Activated CD4-positive, alpha-beta T cell treated with anti-CD3 and anti-CD28 coated beads for 48 hours (primary cell): ENCODE data around the gene SLC22A3.
"Not testable (repeated sequence)": the region's sequence is repeated elsewhere in the genome, so short reads cannot be mapped to it uniquely, and the experiment has no call there.

Source experiments
- DNase-seq: peaks from one replicate; pipeline ENCODE4 v3.0.0-alpha.2; 2020

The SLC22A3 gene

DNA sequence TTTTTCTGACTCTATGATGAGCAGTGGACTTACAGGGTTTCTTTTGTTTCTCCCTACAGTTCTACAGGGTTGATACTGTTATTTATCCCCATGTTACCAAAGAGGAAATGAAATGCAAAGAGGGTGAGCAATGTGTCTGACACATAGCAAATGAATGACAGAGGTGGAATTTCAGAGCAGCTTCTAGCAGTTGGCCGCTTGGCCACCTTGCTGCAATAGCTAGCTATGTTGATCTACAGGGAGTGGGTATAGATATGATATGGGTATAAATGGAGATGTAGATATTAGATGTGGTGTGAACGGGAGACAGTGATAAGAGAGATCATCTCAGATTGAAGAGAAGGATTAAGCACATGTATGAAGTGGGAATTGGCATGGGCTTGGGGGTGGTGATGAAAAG lies 10.9 kb upstream of the SLC22A3 start:
- DNase-seq = no peak

DNA sequence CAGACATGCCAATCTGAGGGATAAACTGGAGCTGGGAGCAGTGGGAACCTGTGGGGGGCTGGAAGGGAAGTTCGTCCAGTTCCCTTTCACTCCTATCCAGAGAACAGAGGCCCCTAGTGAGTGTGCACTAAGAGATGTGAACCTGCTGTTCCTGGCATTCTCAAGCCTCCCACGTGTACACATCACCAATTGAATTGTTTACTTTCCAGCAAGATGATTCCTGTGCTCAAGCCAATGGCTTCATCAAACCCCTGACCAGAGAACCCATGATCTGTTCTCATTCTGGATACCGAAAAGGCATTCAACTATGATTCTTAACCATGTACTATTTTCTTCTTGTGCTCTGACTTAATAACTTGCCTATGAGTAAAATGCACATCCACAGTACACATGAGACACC lies 10.2 kb upstream of the SLC22A3 start:
- no peak for DNase-seq

DNA sequence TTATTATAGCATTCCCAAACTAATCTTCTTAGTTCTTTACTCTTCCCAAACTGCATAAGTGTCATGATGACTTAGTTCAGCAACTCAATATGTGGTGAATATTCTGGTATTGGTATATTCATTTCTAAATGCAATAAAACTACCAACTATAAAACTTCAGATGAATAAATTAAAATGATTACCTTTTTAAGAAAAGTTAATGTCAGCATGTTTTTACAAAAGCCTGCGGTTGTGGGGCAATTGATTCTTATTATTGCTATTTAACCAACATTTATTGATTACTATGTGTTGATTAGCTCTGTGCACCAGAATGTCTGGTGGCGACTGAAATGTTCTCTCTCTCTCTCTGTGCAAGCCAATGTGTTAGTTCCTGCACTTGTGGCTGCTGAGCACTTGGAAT lies 5.0 kb upstream of the SLC22A3 start:
- no peak for DNase-seq

DNA sequence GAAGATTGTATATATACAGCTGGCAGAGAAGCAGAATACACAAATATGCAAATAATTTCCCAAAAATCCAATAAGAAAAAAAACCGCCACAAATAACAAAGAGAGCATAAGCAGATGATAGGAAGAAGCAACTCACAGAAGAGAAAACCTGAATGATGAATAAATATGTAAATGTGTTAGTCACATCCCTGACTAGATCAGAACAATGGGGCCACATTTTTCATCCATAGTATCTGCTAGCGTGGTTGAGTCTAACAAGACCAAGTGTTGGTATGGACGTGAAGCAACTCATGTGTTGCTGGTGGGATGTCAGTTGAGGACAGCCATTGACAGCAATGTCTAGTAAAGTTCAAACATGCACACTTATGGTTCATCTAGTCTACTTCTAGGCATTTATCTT lies 3.9 kb upstream of the SLC22A3 start:
- DNase-seq = no peak

DNA sequence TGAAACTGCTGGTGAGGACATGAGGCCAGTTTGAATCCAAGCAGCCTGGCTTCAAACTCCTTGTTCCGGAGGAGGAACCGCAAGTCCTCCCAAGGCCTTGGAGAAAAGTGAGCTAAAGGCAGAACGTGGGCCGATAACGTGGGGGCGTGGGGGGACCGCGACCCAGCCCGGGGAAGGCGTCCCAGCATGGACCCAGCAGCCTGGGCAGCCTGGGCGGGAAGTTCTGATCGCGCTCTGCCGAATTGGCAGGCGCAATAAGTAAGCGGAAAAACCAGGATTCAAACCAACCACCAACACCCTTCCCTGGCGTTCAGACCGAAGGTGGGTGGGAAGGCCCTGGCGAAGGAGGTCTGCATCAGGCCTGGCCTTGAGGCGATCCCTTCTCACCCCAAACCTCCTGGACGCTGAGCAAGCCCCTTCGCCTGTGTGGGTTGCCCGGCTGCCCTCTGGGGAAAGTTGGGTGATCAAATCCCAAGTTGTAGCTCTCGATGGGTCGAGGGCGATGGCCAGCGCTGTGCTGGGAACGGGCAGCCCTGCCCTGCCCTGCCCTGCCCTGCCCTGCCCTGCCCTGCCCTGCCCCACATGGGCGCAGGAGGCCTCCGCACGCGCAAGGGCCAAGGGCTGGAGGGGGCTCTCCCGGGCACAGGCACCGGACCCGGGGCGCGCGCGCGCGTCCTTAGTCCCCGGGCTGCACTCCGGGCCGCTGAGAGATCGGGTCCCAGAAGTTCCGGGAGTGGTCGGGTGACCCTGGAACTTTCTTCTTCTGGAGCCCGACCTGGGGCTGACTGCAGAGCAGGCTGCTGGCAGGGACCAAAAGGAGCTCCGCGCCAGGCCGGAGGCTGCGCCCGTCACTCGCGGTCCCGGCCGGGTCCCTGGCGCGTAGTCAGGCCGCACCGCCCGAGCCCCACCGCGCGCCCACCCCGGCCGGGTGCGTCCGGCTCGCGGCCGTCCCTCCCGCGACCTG lies 637 bp upstream of the SLC22A3 start:
- DNase-seq = no peak

DNA sequence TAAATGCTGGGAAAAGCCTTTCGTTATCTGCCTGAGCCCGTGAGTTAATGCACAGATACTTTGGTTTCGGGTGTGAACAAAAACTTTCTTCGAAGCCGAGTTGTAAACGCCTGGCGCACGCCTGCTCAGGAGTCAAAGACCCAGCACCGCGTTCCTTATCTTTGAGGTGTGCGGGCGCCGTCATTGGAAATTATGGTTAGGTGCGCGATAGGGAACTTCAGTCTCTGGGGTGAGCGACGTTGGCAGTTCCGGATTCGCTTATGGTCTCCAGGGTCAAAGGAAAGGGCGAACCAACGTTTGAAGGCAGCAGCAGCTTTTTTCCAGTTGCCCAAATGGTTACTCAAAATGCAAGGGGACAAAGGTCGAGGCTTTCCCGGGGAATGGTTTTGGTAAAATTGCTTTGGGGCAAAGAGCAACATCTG lies 853 bp downstream of the SLC22A3 start:
- DNase-seq = peak; percentile 26

DNA sequence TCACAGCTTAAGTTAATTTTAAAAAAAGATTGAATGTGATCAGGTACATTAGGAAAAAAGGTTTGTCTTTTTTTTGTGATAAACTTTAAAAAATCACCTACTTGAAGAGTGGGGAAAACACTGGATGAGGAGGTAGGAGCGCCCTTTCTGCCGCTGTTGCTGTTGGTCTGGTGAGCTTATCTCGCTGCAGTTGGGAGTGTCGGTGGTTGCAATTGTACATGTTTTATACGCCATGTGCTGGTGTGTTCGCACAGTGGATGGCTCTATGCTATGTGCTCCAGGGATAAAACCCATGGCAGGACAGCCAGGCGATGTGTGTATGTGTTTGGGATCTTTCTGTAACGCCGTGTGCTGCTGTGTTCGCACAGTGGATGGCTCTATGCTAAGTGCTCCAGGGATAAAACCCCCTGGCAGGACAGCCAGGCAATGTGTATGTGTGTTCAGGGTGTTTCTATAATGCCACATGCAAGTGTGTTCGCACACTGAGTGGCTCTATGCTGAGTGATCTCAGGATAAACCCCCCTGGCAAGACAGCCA lies 1.7 kb downstream of the SLC22A3 start:
- no peak for DNase-seq

DNA sequence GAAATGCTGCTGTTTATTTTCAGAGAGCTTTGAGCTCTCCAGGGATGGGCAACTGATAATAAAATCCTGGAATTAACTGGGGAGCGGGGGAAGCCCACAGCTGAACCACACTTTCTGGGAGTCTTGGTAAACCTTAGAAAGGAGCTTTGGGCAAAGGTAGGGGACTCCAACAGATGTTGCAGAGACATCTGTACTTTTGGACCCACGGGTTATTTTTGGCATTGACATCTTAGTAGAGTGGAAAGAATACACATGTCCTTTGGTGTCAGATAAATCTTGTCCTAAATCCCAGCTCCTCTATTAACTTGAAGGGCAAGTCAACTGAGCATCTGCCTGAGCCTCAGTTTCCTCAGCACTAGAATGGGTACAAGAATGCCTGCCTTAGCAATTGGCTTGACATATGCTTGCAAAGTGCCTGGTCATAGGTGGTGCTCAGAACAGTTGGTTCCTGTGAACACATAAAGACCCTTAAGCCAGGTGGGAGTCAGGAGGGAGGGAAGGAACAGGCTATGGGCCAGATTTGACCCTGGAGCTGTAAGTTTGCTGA lies 5.8 kb downstream of the SLC22A3 start:
- no peak for DNase-seq

DNA sequence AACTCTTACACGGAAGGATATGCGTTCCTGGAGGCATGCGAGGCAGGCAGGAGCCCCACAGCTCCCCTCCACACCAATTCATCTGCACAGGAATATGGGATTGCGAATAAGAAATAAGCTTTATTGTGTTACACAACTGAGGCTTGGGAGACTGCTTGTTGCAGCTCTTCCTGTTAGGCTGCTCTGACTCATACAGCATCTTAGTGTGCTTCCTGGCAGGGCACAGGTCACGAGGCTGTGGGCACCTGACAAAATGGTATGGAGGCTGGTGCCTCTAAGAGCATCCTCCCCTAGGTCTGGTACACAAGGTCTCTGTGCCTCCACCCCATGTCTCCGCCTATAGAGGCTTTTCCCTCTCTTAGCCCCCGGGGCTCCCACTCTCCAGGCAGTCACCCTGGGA lies 6.8 kb downstream of the SLC22A3 start:
- DNase-seq = peak; percentile 16

DNA sequence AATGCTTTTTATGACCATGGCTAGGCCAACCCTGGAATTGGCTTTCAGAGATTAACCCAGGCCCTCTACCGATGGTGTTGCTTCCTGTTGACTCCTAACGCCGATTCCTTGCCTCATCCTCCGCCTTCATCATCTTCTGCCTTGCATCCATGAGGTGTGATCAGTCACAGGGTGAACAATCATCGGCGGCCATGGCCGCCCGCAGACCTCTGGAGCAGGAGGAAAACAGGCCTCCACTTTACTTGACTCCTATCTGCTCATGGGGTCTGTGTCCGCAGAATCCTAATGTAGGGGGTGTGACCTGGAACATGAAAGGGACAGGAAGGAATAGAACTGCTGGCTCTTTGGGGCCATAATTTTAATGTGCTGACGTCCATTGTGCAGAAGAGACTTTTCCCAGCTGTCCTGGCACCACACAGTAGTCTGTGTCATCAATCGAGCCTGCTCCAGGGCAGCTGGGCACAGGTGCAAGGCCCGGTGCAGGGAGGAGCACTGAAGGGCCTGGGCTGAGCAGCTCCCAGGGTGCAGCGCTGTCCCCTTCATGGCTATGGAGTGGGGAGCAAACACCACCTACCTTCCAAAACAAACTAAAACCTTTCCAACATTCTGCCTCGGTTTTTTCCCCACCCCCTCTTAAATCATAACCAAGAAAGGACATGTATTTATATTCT lies 8.0 kb downstream of the SLC22A3 start:
- DNase-seq = no peak

DNA sequence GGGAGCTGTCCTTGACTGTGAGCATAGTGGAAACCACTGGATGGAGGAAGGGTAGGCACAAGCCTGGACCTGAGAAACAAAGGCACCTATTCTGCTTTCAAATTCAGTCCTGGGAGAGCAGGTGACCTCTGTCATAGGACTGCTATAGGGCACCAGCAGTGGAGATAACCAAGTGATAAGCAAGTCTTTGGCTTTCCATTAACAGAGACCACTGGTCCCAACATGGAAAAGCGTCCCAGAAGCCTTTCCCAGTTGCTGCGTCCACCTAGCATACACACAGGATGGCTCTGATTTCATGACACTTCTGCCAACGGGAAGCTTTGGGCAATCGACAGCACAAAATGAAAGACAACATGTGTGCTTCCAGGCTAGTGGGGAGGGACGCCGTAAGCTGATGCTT lies 8.9 kb downstream of the SLC22A3 start:
- DNase-seq = no peak

DNA sequence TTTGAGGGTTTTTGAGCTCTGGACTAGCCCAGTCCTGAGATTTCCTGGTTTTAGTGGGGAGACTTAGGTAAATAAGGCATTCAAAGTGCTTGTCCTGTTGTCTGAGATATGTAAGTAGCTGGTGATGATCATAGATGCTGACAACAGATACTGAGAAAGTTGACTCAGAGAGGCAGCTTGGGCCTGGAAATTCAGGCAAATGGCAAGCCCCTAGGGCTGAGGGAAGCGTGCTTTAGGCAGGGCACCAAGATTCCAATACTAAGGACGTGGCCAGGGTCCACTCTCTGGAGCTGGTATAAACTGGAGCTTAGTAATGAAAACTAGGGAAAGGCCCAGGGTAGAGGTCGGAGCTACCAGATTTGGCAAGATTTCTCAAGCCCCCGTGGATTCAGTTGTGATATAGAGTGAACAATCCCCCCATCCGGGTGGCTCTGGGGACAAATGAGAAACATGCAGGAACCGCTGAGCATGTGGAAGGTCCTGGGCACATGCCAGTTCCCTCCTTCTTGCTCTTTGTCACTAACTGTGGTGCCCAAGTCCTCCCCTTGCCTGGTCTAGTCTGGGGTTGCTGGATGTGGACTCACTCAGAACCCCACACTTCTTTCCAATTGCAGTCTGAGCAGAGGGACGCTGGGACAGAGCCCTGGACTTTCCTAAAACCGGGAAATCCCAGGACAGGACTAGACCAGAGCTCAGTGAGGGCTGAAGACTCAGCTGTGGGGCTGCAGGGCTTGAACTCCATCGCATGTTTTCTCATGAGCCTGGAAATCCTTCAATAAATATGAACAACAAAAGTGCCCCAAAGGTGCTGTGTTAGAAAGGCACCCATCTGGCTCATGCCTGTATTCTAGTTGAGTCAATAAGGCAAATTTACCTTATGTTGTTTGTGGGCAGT lies 10.3 kb downstream of the SLC22A3 start:
- DNase-seq = no peak

DNA sequence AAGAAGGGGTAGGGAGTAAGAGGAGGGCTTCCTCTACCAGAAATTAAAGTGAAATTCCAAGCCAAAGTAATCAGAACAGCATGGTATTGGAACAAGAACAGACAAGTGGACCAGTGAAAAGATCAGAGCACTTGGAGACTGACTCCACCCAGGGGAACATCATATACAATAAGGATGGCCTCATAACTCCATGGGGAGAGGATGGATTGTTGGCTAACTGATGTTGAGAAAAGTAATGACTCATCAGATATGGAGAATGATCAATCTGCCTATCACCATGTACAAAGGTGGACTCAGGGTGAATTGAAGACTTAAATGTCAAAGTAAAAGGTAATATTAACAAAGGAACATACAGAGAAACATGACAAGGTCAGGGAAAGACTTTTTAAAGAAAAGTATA lies 12.8 kb downstream of the SLC22A3 start:
- no peak for DNase-seq

DNA sequence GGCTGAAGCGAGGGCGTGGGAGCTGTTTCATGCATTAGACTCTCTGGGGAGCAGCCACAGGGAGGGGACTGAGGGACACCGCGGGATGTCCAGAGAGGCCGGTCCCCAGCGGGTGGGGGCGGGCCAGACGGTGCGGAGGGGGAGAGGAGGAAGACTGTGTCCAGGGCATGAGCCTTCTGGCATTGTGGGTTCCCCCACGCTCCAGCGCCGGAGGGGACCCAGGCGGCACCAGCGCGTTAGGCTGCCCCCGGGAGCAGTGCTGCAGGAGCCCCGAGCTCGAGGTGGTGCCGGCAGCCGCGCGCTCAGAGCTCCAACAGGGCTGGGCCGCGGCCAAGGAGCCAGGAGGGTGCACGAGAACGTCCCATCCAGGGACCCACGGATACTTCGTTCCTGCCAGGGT lies 14.4 kb downstream of the SLC22A3 start:
- DNase-seq = no peak

DNA sequence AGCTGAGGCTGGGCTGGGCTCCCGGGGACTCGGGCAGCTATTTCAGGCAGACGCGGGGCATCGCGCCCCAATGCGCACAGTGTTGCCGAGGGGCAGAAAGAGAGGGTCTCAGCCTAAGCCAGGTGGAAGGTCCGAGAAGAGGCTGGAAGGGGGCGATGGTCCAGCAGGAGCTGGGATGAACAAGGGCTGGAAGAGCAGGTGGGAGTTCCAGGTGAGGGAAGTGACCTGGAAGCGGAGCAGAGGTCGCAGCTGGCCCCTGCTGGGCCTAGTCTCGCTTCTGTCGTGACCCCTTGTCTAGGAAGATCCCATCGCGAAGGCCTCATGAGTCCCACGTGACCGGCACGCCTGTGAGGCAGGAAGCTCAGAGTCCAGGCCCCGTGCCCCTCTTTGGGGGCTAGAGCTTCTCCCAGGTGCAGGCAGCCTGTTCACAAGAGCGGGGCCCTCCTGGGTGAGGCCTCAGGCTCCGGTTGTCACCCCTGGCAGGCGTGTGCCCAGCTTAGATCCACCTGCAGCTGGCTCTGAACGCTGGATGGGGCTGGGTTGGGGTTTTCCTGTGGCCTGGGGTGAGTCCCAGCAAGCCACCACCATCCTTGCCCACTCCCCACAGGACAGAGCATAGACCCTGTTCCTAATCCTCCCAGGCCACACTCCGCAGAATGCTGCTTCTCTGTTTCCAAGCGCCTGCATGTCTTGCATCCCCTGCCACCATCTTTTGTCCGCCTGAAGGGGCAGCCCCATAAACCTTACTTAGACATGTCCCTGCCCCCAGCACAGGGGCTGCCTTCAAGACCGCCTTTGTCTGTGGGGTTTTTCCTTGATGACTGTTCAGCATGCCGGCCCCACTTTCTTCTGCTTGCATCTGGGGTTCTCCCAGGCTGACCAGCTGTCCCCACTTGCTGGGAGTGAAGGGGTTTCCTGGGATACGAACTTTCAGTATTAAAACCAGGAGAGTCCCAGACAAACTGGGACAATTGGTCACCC lies 15.1 kb downstream of the SLC22A3 start:
- no peak for DNase-seq

DNA sequence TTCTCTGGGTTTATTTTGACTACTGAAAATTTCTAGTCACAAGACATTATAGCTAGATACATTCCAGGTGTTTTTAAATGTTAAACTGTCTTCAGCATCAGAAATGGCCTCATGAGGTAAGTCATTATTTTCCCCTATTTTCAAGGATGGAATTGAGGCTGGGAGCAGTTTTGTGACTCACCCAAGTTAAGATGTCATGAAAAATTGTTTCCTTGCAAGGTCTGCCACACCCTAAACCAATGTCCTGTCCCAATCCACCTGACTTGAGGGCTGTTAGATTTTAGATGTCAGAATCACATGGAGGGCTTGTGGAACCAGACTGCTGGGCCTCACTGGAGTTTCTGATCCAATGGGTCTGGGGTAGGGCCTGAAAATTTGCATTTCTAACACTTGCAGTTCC lies 16.9 kb downstream of the SLC22A3 start:
- no peak for DNase-seq

DNA sequence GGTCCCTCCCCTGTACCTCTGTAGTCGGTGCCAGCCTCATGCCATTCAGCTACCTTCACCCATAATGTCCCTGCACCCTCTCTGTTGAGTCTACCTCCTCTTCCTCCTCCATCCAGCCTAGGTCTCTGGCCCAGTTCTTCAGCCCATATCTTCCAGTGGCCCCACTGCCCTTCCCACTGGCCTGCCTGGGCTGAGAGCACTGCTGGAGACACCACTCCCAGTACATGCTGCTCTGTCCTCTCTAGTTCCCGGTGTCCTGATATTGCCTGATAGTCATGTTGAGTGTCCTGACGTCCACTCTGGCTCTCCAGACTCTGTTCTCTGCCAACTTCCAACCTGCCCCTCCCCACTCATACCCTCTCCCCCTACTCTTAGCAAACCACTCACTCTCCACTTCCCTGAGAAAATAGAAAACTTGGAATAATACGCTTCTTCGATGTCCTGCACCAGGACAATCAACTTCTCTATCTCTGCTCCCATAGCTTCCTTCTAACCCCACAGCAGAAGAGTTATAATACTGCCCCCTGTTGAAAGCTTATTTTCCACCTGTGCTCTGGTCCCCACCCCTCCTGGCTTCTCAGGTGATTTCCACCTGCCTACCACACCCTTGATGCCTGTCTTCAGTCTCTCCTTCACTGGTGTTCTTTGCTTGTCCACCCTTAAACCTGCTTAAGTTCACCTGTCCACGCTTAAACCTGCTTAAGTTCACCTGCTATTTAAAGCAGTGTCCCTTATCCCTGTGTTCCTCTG lies 19.8 kb downstream of the SLC22A3 start:
- DNase-seq = no peak

DNA sequence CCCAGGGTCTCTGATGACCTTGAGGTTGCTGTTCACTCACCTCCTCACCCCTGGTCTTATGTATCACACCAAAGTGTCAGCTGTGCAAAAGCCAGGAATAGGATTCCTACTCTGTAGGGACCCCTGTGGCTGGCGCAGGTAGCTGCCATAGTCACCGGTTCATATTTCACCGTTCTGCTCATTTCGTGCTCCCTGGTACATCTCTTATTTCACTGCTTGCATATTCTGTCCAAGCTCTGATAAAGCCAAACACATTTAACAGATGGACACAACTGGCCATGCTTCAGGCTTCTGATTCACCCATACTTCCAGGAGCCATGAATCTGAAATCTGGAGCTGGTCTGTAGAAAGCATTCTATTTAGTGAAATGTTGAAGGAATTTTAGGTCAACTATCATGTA lies 20.5 kb downstream of the SLC22A3 start:
- no peak for DNase-seq

DNA sequence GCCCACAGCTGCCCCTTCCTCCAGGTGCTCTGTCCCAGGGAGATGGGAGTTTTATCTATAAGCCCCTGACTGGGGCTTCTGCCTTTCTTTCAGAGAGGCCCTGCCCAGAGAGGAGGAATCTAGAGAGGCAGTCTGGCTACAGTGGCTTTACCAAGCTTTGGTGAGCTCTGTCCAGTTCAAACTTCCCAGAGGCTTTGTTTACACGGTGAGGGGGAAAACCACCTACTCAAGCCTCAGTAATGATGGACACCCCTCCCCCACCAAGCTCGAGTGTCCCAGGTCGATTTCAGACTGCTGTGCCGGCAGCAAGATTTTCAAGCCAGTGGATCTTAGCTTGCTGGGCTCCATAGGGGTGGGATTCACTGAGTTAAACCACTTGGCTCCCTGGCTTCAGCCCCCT lies 25.4 kb downstream of the SLC22A3 start:
- not testable (repeated sequence) for DNase-seq

DNA sequence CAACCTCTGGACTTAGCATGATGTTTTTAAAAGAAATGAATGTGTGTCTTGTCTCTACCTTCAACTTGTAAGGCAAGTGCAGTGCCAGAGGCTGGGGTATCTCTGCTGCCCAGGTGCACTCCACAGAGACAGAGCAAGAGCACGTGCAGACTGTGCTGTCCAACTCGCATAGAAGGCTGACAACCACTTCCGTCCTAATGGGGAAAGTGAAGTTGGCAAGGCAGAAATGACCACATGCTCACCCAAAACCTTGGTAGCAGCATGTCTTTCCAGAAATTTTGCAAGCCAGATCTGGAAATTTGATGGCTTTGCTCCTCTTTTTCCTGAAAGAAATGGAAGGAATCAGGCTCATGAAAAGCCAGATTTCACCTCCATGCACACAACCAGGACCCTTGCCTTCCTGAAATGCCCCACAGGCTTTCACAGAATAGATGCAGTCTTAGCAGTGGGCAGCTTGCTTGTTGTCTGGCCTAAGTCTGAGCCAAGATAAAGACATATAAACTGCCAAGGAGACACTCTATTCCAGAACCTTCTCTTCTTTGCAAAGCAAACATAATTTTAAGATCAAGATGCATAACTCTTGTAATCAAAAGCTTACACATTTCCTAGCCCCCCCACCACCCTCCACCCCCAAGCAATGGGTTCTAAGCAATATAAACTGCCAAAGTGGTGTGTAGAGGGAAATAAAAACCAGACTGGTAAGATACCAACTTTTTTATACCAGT lies 26.8 kb downstream of the SLC22A3 start:
- no peak for DNase-seq
